Medulla oblongata (tissue), 1 donor: ENCODE measurements around the gene MAP2K4.

Experiments
- DNase-seq: peaks from one replicate; pipeline ENCODE4 v3.0.0-alpha.2; 2015; ENCODE audit errors: extremely low spot score

The MAP2K4 gene

DNA sequence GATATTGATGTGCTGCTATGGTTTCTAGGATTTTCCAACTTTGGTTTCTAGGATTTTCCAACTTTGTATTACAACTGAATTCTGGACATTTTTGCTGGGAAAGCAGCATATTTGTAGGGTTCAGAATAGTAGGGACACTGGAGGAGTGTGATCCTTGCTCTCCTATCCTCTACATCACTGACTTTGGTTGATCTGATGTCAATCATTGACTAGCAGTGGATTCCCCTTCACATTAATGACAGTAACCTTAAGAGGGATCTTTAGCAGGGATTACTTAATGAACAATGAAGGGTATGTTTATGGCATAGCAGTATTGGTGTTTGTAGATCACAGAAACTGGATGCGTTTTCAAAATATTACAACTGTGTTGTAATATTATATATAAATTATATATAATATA, 67.4 kb downstream of the MAP2K4 start:
- no peak for DNase-seq

DNA sequence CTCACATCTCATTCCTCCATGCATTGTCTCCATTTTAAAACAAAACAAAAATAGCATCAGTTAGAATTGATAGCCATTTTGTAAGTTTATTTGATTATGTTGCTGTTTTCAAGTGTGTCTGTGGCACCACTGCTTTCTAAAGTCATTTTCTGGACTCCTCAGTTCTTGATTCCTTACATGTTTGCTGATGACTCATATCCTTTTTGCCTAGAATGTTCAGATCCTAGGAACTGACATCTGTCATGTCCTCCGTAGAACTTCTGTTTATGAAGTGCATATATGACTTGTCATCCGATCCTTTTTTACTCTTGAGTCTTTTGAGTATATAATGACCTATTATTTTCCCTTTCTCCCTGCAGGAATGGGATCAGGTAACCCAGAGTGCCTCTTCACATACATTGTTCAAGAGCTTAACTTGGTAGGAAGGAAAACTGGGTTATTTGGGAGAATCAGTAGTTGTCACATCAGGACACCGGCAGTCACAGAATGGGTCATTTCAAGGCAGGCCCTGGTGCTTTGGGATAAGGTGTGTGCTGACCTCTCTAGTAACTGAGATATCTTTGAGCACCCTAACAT, 69.2 kb downstream of the MAP2K4 start:
- DNase-seq, result no peak

DNA sequence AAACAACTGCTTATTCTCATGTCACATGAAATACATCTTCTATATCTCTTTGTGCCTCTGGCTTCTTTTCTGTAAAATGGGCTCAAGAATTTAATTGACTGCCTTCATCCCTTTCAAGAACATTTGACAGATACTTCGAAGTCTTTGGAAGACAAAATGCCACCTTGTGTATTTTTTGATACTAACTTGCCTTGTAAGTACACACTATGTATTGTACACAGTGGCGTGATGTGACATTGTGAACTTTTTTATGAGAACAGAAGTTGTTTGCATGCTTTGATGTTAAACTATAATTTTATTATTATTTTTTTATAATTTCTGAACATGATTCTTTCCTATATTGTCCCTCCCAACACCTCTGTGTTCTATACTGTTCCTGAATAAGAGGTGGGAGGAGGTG, 73.7 kb downstream of the MAP2K4 start:
- DNase-seq, result no peak

DNA sequence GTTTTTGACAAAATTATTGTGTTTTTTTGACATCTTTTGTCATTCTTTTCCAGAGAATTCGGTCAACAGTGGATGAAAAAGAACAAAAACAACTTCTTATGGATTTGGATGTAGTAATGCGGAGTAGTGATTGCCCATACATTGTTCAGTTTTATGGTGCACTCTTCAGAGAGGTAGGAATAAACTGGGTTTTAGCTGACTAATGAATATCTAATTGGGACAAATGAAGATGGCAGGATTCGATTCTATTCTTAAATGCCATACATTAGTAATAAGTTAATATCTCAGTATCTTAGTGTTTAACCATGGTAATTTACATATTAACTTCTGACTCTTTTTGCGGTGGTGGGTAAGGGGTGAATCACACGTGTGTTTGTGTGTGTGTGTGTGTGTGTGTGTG, 74.8 kb downstream of the MAP2K4 start:
- no peak for DNase-seq

DNA sequence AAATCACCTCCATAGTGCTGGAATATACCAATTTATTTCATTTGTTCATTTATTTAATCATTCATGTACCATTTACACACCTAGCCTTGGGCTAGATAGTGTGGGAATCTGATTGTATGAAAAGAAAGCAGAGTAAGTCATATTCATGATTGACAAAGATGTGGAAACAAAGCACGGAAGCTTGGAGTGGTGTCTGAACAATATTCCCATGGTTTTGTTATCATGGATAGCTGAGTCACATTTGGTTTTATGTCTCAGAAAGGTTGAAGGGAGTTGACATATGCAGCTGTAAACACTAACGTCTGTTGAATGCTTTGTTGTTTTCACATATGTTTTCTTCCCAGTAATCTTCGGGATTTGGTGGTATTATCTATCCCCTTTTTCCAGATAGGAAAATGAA, 76.6 kb downstream of the MAP2K4 start:
- no peak for DNase-seq

DNA sequence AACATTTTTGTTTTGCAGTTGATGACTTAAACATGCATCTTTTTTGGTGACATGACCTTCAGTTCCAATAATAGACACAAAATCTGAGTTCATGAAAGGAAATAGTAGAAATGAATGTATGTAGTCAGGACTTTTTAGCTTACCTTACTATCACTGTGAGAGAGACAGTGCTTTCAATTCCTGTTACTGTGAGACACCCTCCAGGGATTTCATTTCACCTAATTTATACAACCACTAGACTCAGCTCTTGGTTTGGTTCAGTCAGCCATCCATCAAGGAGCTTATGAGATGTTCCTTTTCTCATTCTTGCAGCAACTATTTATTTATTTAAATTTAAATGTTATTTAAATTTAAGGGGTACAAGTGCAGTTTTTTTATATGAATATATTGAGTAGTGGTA, 77.9 kb downstream of the MAP2K4 start:
- DNase-seq, result no peak

DNA sequence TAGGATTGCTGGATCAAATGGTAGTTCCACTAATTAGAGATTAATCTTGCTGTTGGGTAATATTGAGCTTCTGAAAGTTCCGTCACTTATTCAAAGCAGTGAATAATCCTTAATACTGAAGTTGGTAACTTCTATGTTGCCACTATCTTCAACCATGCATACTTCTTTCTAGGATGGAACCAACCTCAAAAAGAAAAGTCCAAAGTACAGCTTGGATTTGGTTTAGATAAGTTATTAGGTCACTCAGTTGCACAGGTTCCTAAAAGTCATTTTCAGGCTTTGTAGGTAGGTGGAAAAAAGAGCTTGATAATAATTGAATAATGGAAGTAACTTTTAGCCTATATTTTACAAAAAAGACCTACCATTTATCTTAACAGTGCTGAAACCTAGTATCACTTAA, 78.7 kb downstream of the MAP2K4 start:
- no peak for DNase-seq

DNA sequence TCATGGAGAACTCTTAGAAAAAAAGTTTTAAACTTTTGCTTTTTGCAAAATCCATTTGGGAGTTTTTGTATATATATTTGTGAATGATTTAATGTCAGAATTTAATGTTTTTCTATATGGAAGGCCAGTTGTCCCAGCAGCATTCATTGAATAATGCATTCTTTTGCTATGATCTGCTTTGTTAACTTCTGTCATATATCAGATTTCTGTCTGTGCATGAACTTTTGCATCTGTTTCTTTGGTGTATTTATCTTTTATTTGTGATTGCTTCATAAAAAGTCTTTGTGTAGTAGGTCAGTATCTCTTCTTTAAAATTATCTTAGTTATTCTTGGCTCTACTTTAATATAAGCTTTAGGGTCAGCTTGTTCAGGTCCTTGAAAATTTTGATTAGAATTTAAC, 84.2 kb downstream of the MAP2K4 start:
- no peak for DNase-seq

DNA sequence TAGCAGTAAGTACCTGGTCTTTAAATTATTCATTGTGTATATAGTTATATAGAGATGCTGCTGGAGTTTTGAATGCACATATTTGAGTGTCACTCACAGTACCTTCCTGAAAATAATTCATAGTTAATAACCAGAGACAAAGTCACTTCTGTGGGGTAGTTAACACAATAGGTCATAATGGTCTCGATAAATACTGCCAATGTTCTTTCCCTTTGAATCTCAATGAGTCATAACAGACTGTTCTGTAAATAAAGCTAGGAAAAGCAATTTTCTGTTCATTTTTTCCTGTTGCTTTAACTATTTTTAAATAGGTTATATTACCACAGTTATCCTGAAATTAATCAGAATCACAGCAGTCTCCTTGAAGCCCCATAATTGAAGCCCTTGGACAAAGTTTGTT, 87.2 kb downstream of the MAP2K4 start:
- no peak for DNase-seq

DNA sequence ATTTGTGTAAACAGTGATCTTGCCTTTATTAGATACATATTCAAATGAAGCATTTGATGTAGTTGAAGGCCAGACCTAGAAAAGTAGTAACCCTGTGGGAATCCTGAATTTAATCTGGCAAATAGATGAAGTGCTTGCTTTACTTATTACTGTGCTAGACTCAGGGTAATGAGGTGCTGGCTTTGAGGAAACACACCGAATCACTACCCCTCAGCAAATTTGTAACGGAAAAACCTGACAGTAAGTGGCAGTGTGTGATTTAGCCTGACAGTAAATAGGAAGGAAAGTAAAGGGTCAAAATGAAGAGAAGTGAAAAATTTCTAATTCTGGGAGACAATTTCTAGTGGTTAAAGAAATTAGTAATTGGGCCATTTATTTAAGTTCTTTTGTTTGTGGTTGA, 90.2 kb downstream of the MAP2K4 start:
- DNase-seq, result no peak

DNA sequence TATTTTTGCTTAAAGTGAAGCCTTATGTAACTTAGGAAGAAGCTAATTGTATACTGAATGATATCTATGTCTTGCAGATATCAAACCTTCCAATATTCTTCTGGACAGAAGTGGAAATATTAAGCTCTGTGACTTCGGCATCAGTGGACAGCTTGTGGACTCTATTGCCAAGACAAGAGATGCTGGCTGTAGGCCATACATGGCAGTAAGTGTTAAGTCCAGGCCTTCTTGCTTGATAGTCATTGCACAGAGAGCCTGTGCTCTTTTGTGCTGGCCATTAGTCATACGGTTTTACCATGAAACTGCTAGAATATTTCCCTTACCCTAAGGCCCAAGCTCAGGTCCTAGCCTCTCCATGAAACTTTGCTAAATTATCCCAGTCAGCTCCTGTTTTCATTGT, 92.5 kb downstream of the MAP2K4 start:
- no peak for DNase-seq

DNA sequence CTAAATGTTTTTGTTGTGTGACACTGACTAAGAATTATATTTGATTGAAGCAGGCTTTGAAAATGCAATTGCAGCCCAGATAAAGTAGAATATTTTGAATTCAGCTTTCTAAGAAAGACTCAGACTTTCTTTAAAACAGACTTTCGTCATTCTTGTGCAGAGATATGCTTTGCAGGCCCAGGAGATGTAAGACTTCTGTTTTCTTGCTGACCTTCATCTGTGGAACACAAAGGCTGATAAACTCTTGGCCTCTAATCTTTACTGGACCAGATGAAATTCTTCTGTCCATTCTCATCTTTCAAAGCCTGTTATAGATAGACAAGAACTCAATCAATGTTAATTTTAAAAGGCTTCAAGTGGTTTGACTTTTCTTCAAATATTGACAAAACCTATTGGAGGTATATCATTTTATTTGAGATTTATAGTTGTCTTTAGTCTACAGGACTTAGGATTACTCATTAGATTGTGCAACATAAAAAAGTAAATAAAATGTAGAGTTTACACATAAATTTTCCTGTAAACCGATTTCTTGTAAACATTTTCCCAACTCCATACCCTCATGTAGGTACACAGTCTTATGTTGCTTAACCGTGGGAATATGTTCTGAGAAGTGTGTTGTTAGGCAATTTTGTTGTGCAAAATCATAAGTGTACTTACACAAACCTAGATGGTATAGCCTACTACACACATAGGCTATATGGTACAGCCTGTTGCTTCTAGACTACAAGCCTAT, 94.2 kb downstream of the MAP2K4 start:
- DNase-seq, result no peak

DNA sequence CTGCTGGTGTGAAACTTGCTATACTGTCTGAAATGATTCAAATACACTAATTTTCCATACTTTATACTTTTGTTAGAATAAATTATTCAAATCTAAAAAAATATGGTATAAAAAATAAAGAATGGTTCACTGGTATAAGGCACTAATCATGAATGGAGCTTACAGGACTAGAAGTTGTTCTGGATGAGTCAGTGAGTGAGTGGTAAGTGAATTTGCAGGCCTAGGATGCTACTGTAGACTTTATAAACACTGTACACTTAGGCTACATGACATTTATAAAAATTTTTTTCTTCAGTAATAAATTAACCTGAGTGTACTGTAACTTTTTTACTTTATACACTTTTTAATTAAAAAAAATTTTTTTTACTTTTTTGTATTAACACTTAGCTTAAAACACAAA, 95.5 kb downstream of the MAP2K4 start:
- DNase-seq, result no peak

DNA sequence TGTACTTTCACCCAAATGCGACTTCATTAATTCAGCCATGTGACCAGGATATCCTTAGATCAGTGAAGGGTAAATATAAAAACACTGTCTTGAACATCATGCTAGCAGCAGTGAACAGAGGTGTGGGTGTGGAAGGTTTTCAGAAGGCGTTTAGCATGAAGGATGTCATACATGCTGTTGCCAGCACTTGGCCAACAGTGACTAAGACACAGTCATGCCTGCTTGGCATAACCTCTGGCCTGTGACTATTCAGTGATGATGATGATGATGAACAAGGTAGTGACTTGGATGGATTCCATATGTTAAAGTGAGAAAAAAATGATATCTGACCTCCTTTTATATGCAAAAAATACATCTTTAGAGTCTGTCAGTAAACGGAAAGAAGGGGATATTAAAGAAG, 97.9 kb downstream of the MAP2K4 start:
- no peak for DNase-seq

DNA sequence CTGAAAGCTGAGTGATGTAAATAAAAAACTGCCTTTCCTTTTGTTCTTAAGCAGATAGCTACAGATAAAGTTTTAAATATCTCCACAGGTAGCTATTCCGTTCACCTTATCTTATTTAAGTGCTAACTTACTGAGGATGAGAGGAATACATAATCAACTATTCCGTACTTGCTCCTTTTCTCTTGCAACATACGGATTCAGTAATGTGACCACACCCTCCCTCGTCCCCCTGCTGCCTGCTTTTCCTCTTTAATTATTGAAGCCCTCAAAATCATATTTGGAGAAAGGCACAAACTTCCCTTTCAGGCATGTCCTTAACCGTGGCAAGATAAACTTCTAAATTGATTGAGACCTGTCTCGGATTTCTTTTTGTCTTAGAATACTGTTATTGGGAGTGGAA, 101.4 kb downstream of the MAP2K4 start:
- no peak for DNase-seq

DNA sequence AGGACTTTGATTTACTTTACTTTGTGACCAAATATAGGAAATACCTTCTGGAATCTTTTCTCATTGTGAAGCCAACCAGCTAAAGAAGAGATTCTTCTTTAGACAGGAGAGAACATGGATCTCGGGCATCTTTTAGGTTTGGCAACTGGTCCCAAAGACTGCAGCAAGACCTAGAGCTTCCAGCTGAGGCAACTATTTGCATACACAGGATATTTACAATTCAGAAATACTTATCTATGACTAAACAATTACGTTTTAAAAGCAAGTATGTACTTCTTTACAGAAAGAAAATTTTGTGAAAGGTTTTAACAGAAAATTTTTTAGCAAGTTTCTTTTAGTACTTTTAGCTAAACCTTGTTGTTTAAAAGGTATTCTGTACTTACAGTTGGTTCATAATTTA, 106.5 kb downstream of the MAP2K4 start:
- DNase-seq, result no peak

DNA sequence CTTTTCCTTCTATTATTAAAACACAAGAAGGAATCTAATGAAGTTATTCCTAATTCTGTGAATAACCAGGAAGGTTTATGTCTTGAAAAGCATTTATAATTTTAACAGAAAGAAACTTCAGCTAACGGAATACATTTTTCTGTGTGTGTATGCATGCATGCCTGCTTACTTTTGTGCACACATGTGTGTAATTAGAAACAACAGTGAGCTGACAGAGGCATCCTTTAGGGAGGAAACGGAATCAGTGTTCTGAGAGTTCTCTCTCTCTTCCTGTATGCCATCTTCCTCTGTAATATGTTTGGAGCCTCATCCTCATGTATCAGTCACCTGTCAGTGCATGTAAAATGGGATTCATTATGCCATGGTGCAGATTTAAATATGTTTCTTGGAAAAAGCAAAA, 107.0 kb downstream of the MAP2K4 start:
- no peak for DNase-seq

DNA sequence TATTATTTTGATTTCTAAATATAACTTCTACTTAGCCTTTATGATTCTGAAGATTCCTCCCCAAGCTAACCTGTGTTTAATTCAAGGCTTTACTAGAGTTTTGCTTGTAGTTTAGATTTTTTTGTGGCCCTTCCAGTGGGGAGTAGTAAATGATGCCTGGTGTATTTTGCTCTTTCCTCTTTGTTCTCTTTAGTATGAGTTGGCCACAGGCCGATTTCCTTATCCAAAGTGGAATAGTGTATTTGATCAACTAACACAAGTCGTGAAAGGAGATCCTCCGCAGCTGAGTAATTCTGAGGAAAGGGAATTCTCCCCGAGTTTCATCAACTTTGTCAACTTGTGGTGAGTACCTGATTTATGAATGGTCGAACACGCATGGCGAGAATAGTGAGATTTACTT, 108.3 kb downstream of the MAP2K4 start:
- no peak for DNase-seq

DNA sequence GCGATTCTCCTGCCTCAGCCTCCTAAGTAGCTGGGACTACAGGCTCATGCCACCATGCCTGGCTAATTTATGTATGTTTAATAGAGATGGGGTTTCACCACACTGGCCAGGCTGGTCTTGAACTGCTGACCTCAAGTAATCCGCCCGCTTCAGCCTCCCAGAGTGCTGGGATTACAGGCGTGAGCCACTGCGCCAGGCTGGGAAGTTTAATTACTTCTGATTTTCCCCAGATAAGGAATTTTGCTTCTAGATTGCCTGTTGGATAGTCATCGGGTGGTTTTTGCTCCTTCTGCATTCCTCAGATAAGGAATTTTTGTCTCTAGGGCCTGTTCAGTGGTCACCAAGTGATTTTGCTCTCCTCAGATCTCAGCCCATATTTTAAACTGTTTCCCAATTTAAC, 112.5 kb downstream of the MAP2K4 start:
- no peak for DNase-seq

DNA sequence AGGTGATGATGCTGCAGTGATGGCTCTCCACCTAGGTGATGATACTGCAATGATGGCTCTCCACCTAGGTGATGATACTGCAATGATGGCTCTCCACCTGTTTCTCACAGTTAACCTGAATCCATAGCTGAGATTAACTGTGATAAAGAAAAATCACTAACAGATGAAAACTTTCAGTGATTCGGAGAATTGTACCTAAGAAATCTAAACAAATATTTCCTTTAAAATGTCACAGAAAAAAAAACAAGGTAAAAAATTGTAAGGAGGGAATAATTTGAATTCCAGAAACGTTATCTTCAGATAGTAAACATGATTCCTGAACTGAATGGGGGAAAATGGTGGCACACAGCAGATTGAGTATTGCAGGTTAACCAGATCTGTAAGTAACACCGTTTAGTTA, 113.4 kb downstream of the MAP2K4 start:
- no peak for DNase-seq

DNA sequence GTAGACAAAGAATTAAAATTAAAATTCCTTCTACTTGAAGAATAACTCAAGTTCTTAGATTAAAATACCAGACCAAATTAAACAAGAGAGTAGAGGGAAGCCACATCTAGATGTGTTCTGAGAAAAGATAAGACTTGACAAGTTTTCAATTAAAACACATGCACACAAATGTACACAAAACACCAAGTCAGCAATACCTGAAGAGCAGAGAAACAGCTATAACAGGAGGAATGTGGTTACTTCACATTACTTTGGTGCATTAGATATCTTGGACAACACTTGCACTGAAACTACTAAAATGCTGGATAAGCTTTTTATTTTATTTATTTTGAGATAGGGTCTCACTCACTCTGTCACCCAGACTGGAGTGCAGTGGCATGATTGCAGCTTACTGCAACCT, 113.9 kb downstream of the MAP2K4 start:
- DNase-seq, result no peak

DNA sequence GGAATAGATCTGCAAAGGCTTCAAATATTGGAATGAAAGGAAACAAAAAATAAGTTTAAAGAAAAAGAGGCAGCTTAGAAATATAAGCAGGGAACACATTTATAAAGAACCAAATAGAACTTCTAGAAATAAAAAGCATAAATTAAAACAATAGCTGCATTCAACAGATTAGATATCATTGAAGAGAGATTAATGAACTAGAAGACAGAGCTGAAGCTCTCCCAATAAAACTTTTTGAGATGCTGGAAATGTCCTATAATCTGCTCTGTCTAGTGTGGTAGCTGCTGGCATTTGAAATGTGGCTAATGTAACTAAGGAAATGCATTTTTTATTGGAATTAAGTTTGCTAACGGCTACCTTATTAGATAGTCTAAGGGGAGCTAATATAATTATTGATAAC, 115.6 kb downstream of the MAP2K4 start:
- DNase-seq, result no peak

DNA sequence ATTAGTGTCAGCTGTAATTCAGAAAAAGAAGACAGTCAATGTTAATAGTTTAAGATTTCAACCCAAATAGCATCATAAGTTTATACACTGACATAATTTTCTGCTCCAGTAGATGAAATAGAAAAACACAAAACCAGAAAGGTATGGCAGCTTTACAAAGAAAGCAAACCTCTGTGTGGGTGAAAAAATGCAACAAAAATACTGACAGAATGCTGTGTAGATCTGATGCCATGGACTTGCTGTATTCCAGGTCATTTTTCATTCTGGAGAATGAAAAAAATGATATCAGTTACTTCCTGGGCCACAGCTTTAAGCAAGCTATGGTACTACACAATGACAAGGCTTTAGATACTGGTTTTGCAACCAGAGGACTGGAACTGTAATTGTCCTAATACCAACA, 116.0 kb downstream of the MAP2K4 start:
- no peak for DNase-seq

DNA sequence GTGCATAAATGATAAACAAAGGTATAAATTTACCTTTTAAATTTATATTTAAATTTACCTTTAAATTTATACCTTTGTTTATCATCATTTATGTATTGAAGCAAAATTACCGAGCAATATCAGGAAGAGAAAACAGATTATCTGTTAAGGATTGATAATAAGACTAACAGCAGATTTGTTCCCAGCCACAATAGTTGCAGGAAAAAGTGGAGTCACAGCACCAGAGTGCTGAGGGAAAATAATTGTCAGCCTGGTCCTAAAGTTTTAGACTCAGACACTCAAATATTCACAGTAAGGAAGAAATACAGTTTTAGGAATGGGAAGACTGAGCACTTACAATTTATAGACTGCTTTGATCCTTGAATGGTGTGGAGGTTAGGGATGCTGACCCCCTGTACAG, 117.2 kb downstream of the MAP2K4 start:
- DNase-seq, result no peak
